A549 (cell line): ENCODE measurements around the gene RAX. TPM values are rescaled to one million over a fixed set of nuclear protein-coding genes. Genes with fewer than 3 reads are reported as not detected.

ENCODE experiments used
- ATAC-seq, 2 experiments: fragments of 200-7000 bp in 1 of 2; fragments of >200 bp in 1 of 2; cut with Nextera tagmentation in 1 of 2; cut with Tn5 transposase in 1 of 2; 3 replicates each; pipeline versions ENCODE4 v1.8.0 to v1.9.1; 2018 to 2020; ENCODE audit warnings: mild to moderate bottlenecking in 1 of 2, moderate library complexity in 1 of 2
- CTCF ChIA-PET: fragments of 300-600 bp; sonication (Branson Sonifier 250); formaldehyde crosslinking; extraction: SDS; loops from one replicate; lab custom pipeline; 2021; ENCODE audit warnings: antibody characterized with exemption, inconsistent platforms; lab: Yijun Ruan, JAX
- POLR2A ChIA-PET: fragments of 350-600 bp; formaldehyde crosslinking; extraction: SDS; loops from one replicate; lab custom pipeline; 2021; ENCODE audit warnings: antibody characterized with exemption, inconsistent platforms; lab: Yijun Ruan, JAX
- DNase-seq, 2 experiments: peaks; one replicate each; pipeline versions ENCODE4 v3.0.0 to v3.0.0-alpha.2; 2011 to 2016; ENCODE audit warnings: low read depth in 1 of 2, low spot score in 1 of 2
- FAIRE-seq: peaks from 2 replicates; lab custom pipeline; 2011; peaks lifted over from hg19 to GRCh38; lab: Jason Lieb, UNC
- H3K27ac ChIP-seq, 2 experiments: fragments of >200 bp; sonication (Bioruptor Twin); formaldehyde crosslinking; 3 replicates each; pipeline ENCODE4 v1.5.1; 2016 to 2017
- H3K4me1 ChIP-seq: fragments of >200 bp; sonication (Bioruptor Twin); formaldehyde crosslinking; 3 replicates; pipeline ENCODE4 v1.6.1; 2016
- H3K4me2 ChIP-seq: fragments of >200 bp; sonication (Bioruptor Twin); formaldehyde crosslinking; 3 replicates; pipeline ENCODE4 v1.6.1; 2016
- H3K4me3 ChIP-seq: fragments of >200 bp; sonication (Bioruptor Twin); formaldehyde crosslinking; 3 replicates; pipeline ENCODE4 v1.5.1; 2016
- H3K9me3 ChIP-seq: fragments of >200 bp; sonication (Bioruptor Twin); formaldehyde crosslinking; 3 replicates; pipeline ENCODE4 v1.6.1; 2016
- ATOH8 ChIP-seq: fragments of 250-450 bp; sonication (Bioruptor Pico); IDR thresholded peaks from 2 replicates; pipeline ENCODE4 v1.5.0; 2020; ENCODE audit warnings: low read depth, mild to moderate bottlenecking, moderate library complexity
- BCL3 ChIP-seq: fragments of >200 bp; sonication (Bioruptor Twin); formaldehyde crosslinking; IDR thresholded peaks from 3 replicates; pipeline ENCODE4 v1.6.1; 2016
- BHLHE40 ChIP-seq: IDR thresholded peaks from 2 replicates; pipeline ENCODE4 v1.6.1; 2012; ENCODE audit warnings: low read depth, low read length, inconsistent platforms
- CBX8 ChIP-seq: fragments of 200-600 bp; sonication (generic); IDR thresholded peaks from 2 replicates; pipeline ENCODE4 v1.6.1; 2016
- CEBPB ChIP-seq, 2 experiments: fragments of >200 bp in 1 of 2; sonication (Bioruptor Twin) in 1 of 2; formaldehyde crosslinking in 1 of 2; IDR thresholded peaks; 2 replicates each; pipeline ENCODE4 v1.6.1; 2012 to 2016
- CHD4 ChIP-seq: fragments of 200-600 bp; sonication (generic); IDR thresholded peaks from 2 replicates; pipeline ENCODE4 v1.6.1; 2016; ENCODE audit warnings: antibody characterized with exemption, mild to moderate bottlenecking, borderline replicate concordance
- CTCF ChIP-seq: fragments of >200 bp; sonication (Bioruptor Twin); formaldehyde crosslinking; IDR thresholded peaks from 3 replicates; pipeline ENCODE4 v1.5.1; 2016
- EHF ChIP-seq: fragments of 250-450 bp; sonication (Bioruptor Pico); IDR thresholded peaks from 2 replicates; pipeline ENCODE4 v1.5.0; 2020; ENCODE audit warnings: mild to moderate bottlenecking
- EHMT2 ChIP-seq: fragments of 200-600 bp; sonication (generic); IDR thresholded peaks from 2 replicates; pipeline ENCODE4 v1.6.1; 2016; ENCODE audit warnings: antibody characterized with exemption, low read depth, mild to moderate bottlenecking, moderate library complexity
- ELK1 ChIP-seq: fragments of 150-350 bp; IDR thresholded peaks from 2 replicates; pipeline ENCODE4 v1.6.1; 2014; ENCODE audit warnings: low read depth, mild to moderate bottlenecking, low read length
- EP300 ChIP-seq, 2 experiments: fragments of >200 bp; sonication (Bioruptor Twin); formaldehyde crosslinking; IDR thresholded peaks; 2 replicates in 1 of 2; 3 replicates in 1 of 2; pipeline ENCODE4 v1.6.1; 2016 to 2017
- ESRRA ChIP-seq: fragments of 150-350 bp; IDR thresholded peaks from 2 replicates; pipeline ENCODE4 v1.6.1; 2014; ENCODE audit warnings: mild to moderate bottlenecking, low read length, borderline replicate concordance
- FOXS1 ChIP-seq: fragments of 250-450 bp; sonication (Bioruptor Pico); IDR thresholded peaks from 2 replicates; pipeline ENCODE4 v1.5.0; 2020; ENCODE audit warnings: mild to moderate bottlenecking, moderate library complexity
- HEYL ChIP-seq: fragments of 250-450 bp; sonication (Bioruptor Pico); IDR thresholded peaks from 2 replicates; pipeline ENCODE4 v1.8.0; 2021; ENCODE audit warnings: mild to moderate bottlenecking, moderate library complexity
- HOXA7 ChIP-seq: fragments of 250-450 bp; sonication (Bioruptor Pico); IDR thresholded peaks from 2 replicates; pipeline ENCODE4 v1.5.0; 2020; ENCODE audit warnings: mild to moderate bottlenecking, moderate library complexity
- HOXB5 ChIP-seq: fragments of 250-450 bp; sonication (Bioruptor Pico); IDR thresholded peaks from 2 replicates; pipeline ENCODE4 v1.5.0; 2020; ENCODE audit warnings: mild to moderate bottlenecking, moderate library complexity
- JUN ChIP-seq, 2 experiments: fragments of >200 bp; sonication (Bioruptor Twin); formaldehyde crosslinking; IDR thresholded peaks; 2 replicates in 1 of 2; 3 replicates in 1 of 2; pipeline ENCODE4 v1.6.1; 2016 to 2017
- MAX ChIP-seq: IDR thresholded peaks from 2 replicates; pipeline ENCODE4 v1.6.1; 2012
- NPAS2 ChIP-seq: fragments of 250-450 bp; sonication (Bioruptor Pico); IDR thresholded peaks from 2 replicates; pipeline ENCODE4 v1.8.0; 2022; ENCODE audit warnings: mild to moderate bottlenecking, moderate library complexity, borderline replicate concordance
- NR3C1 ChIP-seq: fragments of >200 bp; sonication (Bioruptor Twin); formaldehyde crosslinking; IDR thresholded peaks from 3 replicates; pipeline ENCODE4 v1.6.1; 2017
- PHF8 ChIP-seq: fragments of 200-600 bp; sonication (generic); IDR thresholded peaks from 2 replicates; pipeline ENCODE4 v1.6.1; 2016; ENCODE audit warnings: low read depth, mild to moderate bottlenecking, antibody characterized with exemption, moderate library complexity, borderline replicate concordance
- RAD21 ChIP-seq, 2 experiments: fragments of >200 bp in 1 of 2; sonication (Bioruptor Twin) in 1 of 2; formaldehyde crosslinking in 1 of 2; IDR thresholded peaks in 1 of 2; conservative IDR thresholded peaks in 1 of 2; 2 replicates in 1 of 2; 3 replicates in 1 of 2; pipeline ENCODE4 v1.6.1; 2012 to 2018; ENCODE audit warnings: inconsistent platforms in 1 of 2
- RARB ChIP-seq: fragments of 250-450 bp; sonication (Bioruptor Pico); IDR thresholded peaks from 2 replicates; pipeline ENCODE4 v1.8.0; 2021; ENCODE audit warnings: mild to moderate bottlenecking, moderate library complexity
- RCOR1 ChIP-seq: fragments of 150-350 bp; IDR thresholded peaks from 2 replicates; pipeline ENCODE4 v1.6.1; 2014; ENCODE audit warnings: antibody characterized with exemption, low read length, low read depth
- RFX5 ChIP-seq: fragments of 450-650 bp; IDR thresholded peaks from 2 replicates; pipeline ENCODE4 v1.7.1; 2014; ENCODE audit warnings: antibody characterized with exemption, mild to moderate bottlenecking, moderate library complexity
- TFCP2L1 ChIP-seq: fragments of 250-450 bp; sonication (Bioruptor Pico); IDR thresholded peaks from 2 replicates; pipeline ENCODE4 v1.5.0; 2021; ENCODE audit warnings: mild to moderate bottlenecking
- TP53 ChIP-seq: fragments of 250-450 bp; sonication (Bioruptor Pico); IDR thresholded peaks from 2 replicates; pipeline ENCODE4 v1.5.0; 2021; ENCODE audit warnings: mild to moderate bottlenecking, moderate library complexity
- ZC3H11A ChIP-seq: fragments of 450-650 bp; IDR thresholded peaks from 2 replicates; pipeline ENCODE4 v1.6.1; 2014; ENCODE audit warnings: antibody characterized with exemption, mild to moderate bottlenecking
- ZNF302 ChIP-seq: fragments of 250-450 bp; sonication (Bioruptor Pico); IDR thresholded peaks from 2 replicates; pipeline ENCODE4 v1.9.0; 2021; ENCODE audit warnings: inconsistent platforms, mild to moderate bottlenecking, moderate library complexity
- WGBS: methylation state at CpG from one replicate; pipeline ENCODE4 v1.1.6; 2017; ENCODE audit errors: missing lambda C conversion rate; 5-methylcytosine and 5-hydroxymethylcytosine counted together
- polyA plus RNA-seq, 4 experiments: library from polyadenylated mRNA; depleted of rRNA in 3 of 4; stranded (reverse); fragments of >200 nt; fragmentation: RNase III in 1 of 4; extraction: RNeasy Plus Mini Kit Qiagen cat#74134 plus additional on column Dnase treatment in 1 of 4; gene quantifications; 2 replicates in 3 of 4; 3 replicates in 1 of 4; pipeline ENCODE4 v1.2.3, GENCODE V29; 2011 to 2017

Gene RAX
- polyA plus RNA-seq, 2 of the 4 experiments (the other 2 are of a cell fraction), result not detected

GRCh38 chr18:59272221-59272888 is 899 bp downstream of the RAX start:
- DNase-seq, result no peak
- Histone ChIP-seq H3K4me2 (no peak overlapping the region), H3K4me3 (no peak overlapping the region), H3K27ac (no peak overlapping the region), H3K9me3 (no peaks in the 10 kb centered on the region)
- 76% methylated on average over 28 of the region's 52 CpGs for WGBS
- CTCF ChIA-PET, result interaction anchor here (0.7 to 1.5 kb wide), 8 partner anchors 10 to 504 kb away, joined by 3 to 6 read pairs (median 3); no protein-coding TSS in a partner anchor
- POLR2A ChIA-PET, result no interaction called here
- no peak for FAIRE-seq
- TF ChIP-seq BCL3 (no peak), RCOR1 (no peak), ELK1 (no peak), ZC3H11A (no peak), EHMT2 (no peak), BHLHE40 (no peak), ZNF302 (no peak), HEYL (CRISPR knock-in tag) (no peak), JUN (IDR thresholded peaks at IDR 0.05) (no peak), EP300 (IDR thresholded peaks at IDR 0.05) (no peak), CEBPB (IDR thresholded peaks at IDR 0.05) (no peak), FOXS1 (no peak), HOXA7 (CRISPR knock-in tag) (no peak), EHF (CRISPR knock-in tag) (no peak), HOXB5 (CRISPR knock-in tag) (no peak), PHF8 (no peak), RFX5 (no peak), MAX (no peak), NR3C1 (no peak), ATOH8 (CRISPR knock-in tag) (no peak)
- TF ChIP-seq, all 56 proteins: peak for 0
- ATAC-seq, result no peak
- H3K4me1 ChIP-seq, result no peaks in the 10 kb centered on the region

GRCh38 chr18:59271606-59272220 is 1.5 kb downstream of the RAX start:
- 77% methylated on average over 14 of the region's 14 CpGs for WGBS
- DNase-seq (no peak), ATAC-seq (no peak), FAIRE-seq (no peak)
- H3K4me2 ChIP-seq, result no peak overlapping the region
- no peak overlapping the region for H3K27ac ChIP-seq
- no peaks in the 10 kb centered on the region for H3K4me1 ChIP-seq
- H3K9me3 ChIP-seq, result no peaks in the 10 kb centered on the region
- CTCF ChIA-PET, result interaction anchor here (0.6 to 1.5 kb wide), 7 partner anchors 11 to 1981 kb away, joined by 3 to 4 read pairs (median 4); no protein-coding TSS in a partner anchor
- POLR2A ChIA-PET, result no interaction called here
- no peak overlapping the region for H3K4me3 ChIP-seq
- TF ChIP-seq CHD4 (no peak), CTCF (no peak), RARB (CRISPR knock-in tag) (no peak), CBX8 (no peak), RAD21 (conservative IDR thresholded peaks at IDR 0.05 in 1 of 2, IDR thresholded peaks at IDR 0.05 in 1 of 2) (no peak), HEYL (CRISPR knock-in tag) (no peak), ESRRA (no peak), BCL3 (no peak), NPAS2 (CRISPR knock-in tag) (no peak), TFCP2L1 (CRISPR knock-in tag) (no peak), TP53 (CRISPR knock-in tag) (no peak)
